Neural crest cell (in vitro differentiated cells): ENCODE measurements around the gene RARG. TPM values are rescaled to one million over a fixed set of nuclear protein-coding genes. Genes with fewer than 3 reads are reported as not detected.

ENCODE experiments used
- DNase-seq: peaks from one replicate; pipeline ENCODE4 v3.0.0; 2021; ENCODE audit warnings: low read depth, mixed read lengths, low spot score
- H3K27ac Mint-ChIP-seq: one replicate; pipeline ENCODE4 v1.8.0; 2021; ENCODE audit warnings: mild to moderate bottlenecking, mixed read lengths; ENCODE audit not compliant: unreplicated experiment
- H3K27me3 Mint-ChIP-seq: 2 replicates; pipeline ENCODE4 v1.8.0; 2021; ENCODE audit warnings: low read depth, mild to moderate bottlenecking, mixed read lengths
- H3K36me3 Mint-ChIP-seq: 2 replicates; pipeline ENCODE4 v1.8.0; 2021; ENCODE audit warnings: low read depth, mild to moderate bottlenecking, mixed read lengths
- H3K4me1 Mint-ChIP-seq: 2 replicates; pipeline ENCODE4 v1.8.0; 2021; ENCODE audit warnings: mixed read lengths
- H3K4me3 Mint-ChIP-seq: one replicate; pipeline ENCODE4 v1.8.0; 2021; ENCODE audit warnings: mild to moderate bottlenecking, mixed read lengths
- H3K9me3 Mint-ChIP-seq: 2 replicates; pipeline ENCODE4 v1.8.0; 2021; ENCODE audit warnings: mixed read lengths
- total RNA-seq: library from RNA; stranded (reverse); gene quantifications from 2 replicates; pipeline ENCODE4 v1.2.1, GENCODE V29; 2021
- TF ChIP-seq, protein P1 (sequence below): fragments of 200-600 bp; sonication (generic); conservative IDR thresholded peaks from 2 replicates; pipeline ENCODE4 v1.5.0; 2021; ENCODE audit warnings: antibody characterized with exemption, mild to moderate bottlenecking

The RARG gene
- total RNA-seq, 1 donor from 2014 or later: 5.4 TPM

DNA sequence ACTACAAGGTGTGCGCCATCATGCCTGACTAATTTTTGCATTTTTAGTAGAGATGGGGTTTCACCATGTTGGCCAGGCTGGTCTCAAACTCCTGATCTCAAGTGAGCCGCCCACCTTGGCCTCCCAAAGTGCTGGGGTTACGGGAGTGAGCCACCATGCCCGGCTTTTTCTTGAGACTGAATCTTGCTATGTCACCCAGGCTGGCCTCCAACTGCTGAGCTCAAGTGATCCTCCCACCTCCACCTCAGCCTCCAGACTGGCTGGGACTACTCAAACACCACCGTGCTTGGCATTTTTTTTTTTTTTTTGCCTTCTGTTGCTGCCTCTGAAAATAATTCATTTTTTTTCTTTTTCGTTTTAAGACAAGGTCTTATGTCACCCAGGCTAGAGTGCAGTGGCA lies 27.9 kb upstream of the RARG start:
- no peaks in the 10 kb centered on the region for H3K9me3 Mint-ChIP-seq
- H3K4me3 Mint-ChIP-seq: no peak overlapping the region
- no peaks in the 10 kb centered on the region for H3K27me3 Mint-ChIP-seq
- TF ChIP-seq, protein P1, sequence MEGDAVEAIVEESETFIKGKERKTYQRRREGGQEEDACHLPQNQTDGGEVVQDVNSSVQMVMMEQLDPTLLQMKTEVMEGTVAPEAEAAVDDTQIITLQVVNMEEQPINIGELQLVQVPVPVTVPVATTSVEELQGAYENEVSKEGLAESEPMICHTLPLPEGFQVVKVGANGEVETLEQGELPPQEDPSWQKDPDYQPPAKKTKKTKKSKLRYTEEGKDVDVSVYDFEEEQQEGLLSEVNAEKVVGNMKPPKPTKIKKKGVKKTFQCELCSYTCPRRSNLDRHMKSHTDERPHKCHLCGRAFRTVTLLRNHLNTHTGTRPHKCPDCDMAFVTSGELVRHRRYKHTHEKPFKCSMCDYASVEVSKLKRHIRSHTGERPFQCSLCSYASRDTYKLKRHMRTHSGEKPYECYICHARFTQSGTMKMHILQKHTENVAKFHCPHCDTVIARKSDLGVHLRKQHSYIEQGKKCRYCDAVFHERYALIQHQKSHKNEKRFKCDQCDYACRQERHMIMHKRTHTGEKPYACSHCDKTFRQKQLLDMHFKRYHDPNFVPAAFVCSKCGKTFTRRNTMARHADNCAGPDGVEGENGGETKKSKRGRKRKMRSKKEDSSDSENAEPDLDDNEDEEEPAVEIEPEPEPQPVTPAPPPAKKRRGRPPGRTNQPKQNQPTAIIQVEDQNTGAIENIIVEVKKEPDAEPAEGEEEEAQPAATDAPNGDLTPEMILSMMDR: no peak
- no peaks in the 10 kb centered on the region for H3K36me3 Mint-ChIP-seq
- H3K27ac Mint-ChIP-seq: no peak overlapping the region
- H3K4me1 Mint-ChIP-seq: no peaks in the 10 kb centered on the region
- no peak for DNase-seq

DNA sequence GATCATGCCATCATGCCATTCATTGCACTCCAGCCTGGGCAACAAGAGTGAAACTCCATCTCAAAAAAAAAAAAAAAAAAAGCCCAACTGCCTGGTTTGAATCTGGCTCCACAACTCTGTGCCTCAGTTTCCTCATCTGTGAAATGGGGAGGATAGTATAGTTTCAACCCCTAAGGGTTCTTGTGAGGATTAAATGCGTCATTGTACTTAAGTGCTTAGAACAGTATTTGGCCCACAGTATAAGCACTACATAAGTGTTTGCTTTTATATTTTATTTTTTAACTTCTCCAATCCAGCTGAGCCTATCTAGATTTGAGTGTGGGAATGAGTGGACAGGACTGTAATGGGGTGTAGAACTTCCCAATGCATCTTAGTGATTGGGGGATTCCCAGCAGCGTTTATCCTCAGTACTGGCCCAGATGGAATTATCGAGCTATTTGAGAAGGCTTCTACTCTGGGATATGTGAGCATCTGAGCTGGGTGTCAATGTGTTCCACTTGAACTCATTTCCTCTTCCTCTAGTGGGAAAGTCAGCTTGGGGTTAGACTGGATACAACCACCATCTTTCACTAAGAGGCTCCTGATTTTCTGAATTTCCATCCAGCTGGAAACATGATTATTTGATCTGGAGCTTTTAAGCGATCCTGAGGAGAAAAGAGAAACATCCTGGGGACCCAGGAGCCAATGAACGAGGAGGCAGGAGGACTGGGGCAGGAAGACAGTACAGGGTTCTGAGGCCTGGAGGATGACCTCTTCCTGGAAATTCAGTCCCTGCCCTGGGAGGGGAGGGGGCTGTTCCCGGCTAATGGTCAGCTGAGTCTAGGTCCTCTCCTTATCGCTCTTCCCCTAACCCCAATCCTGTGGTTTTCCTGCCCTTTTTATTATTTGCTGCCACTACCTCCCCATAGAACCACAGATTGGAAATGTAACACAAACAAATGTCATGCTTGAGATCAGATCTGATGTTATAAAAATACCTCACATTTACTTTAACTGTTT lies 26.8 kb upstream of the RARG start:
- no peak overlapping the region for H3K4me3 Mint-ChIP-seq
- no peaks in the 10 kb centered on the region for H3K27me3 Mint-ChIP-seq
- no peak overlapping the region for H3K27ac Mint-ChIP-seq
- TF ChIP-seq, protein P1: no peak
- peaks cover under 1% of the 10 kb centered on the region for H3K4me1 Mint-ChIP-seq
- no peaks in the 10 kb centered on the region for H3K9me3 Mint-ChIP-seq
- no peaks in the 10 kb centered on the region for H3K36me3 Mint-ChIP-seq
- DNase-seq: no peak

DNA sequence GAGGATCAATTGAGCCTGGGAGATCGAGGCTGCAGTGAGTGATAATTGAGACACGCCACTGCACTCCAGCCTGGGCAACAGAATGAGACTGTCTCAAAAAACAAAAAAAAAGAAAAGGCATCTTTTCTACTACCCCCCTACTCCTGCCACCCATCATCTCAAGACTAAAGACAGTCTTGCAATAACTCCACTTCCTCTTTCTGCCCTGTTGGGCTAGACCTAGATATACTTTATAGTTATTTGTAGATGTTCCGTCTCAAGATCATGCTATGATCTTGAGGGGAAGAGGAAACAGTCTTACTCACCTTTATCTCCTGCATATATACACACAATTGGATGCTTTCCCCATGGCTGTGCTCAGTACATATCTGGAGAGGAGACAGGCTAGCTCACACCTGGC lies 24.0 kb upstream of the RARG start:
- TF ChIP-seq, protein P1: no peak
- no peak overlapping the region for H3K27ac Mint-ChIP-seq
- H3K36me3 Mint-ChIP-seq: no peaks in the 10 kb centered on the region
- H3K4me1 Mint-ChIP-seq: peaks cover 27% of the 10 kb centered on the region
- DNase-seq: no peak
- H3K9me3 Mint-ChIP-seq: no peaks in the 10 kb centered on the region
- no peak overlapping the region for H3K4me3 Mint-ChIP-seq
- no peaks in the 10 kb centered on the region for H3K27me3 Mint-ChIP-seq

DNA sequence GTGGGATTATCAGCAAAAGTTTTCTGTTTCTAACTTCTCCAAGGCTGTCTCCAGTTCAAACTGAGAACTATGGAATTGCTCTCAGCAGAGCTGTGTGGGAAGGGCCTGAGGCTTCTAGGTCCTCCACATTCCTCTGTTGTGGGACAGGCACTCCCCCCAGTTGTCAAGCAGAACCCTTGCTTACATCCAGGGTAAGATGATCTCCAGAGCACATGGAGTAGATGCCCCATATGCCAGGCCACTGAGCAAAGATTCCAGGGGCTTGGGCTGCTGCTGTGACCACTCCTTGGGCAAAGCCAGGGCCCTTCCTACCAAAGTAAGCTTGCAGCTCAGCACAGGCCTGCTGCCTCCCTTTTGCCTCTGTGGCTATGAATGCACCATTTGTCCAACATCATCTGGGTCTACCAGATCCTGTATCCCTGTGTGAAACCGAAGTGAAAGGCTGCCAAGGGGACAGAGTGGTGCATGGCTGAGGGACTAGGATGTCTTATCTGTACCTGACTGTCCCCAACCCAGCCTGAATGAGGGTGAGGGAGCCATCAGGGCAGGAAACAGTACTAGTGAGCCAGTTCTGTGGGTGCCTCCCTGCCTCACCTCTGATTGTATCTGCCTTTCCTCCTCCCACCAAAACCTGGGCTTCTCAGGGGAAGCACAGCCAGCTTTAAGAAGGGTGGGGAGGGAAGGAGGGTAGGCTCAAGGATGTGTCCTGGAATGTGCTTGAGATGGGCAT lies 23.0 kb upstream of the RARG start:
- Mint-ChIP-seq H3K4me1 (peaks cover 28% of the 10 kb centered on the region), H3K27me3 (no peaks in the 10 kb centered on the region), H3K9me3 (no peaks in the 10 kb centered on the region), H3K4me3 (peak overlapping the region; percentile 41), H3K36me3 (no peaks in the 10 kb centered on the region), H3K27ac (no peak overlapping the region)
- TF ChIP-seq, protein P1: no peak
- DNase-seq: no peak

DNA sequence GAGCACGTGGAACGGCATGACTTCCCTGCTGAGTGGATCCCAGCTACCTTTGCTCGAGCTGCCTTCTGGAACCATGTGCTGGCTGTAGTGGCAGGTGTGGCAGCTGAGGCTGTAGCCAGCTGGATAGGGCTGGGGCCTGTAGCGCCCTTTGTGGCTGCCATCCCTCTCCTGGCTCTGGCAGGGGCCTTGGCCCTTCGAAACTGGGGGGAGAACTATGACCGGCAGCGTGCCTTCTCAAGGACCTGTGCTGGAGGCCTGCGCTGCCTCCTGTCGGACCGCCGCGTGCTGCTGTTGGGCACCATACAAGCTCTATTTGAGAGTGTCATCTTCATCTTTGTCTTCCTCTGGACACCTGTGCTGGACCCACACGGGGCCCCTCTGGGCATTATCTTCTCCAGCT lies 21.3 kb upstream of the RARG start:
- H3K4me1 Mint-ChIP-seq: peaks cover 28% of the 10 kb centered on the region
- TF ChIP-seq, protein P1: no peak

More for the DNA sequence above, 21.3 kb upstream of the RARG start:
- H3K4me3 Mint-ChIP-seq: peak overlapping the region; percentile 95
- H3K27ac Mint-ChIP-seq: peak overlapping the region; percentile 63
- H3K9me3 Mint-ChIP-seq: no peaks in the 10 kb centered on the region
- no peaks in the 10 kb centered on the region for H3K36me3 Mint-ChIP-seq
- H3K27me3 Mint-ChIP-seq: no peaks in the 10 kb centered on the region
- DNase-seq: no peak
